Ishikawa (cell line): ENCODE results near the gene BRCA1.
A peak's percentile ranks its signal among the peaks of the same experiment; 100 is the strongest.

Experiments
- CEBPB ChIP-seq: IDR thresholded peaks from 2 replicates; pipeline ENCODE4 v1.6.1; 2012
- CREB1 ChIP-seq: IDR thresholded peaks from 2 replicates; pipeline ENCODE4 v1.6.1; 2012; ENCODE audit warnings: low read depth
- EGR1 ChIP-seq: IDR thresholded peaks from 2 replicates; pipeline ENCODE4 v1.6.1; 2012
- EP300 ChIP-seq: IDR thresholded peaks from 2 replicates; pipeline ENCODE4 v1.6.1; 2012; ENCODE audit warnings: borderline replicate concordance
- FOXM1 ChIP-seq: IDR thresholded peaks from 2 replicates; pipeline ENCODE4 v1.6.1; 2012; ENCODE audit warnings: low read depth, borderline replicate concordance
- NFIC ChIP-seq: IDR thresholded peaks from 2 replicates; pipeline ENCODE4 v1.6.1; 2012
- RAD21 ChIP-seq: IDR thresholded peaks from 2 replicates; pipeline ENCODE4 v1.6.1; 2012; ENCODE audit warnings: low read depth
- TAF1 ChIP-seq: IDR thresholded peaks from 2 replicates; pipeline ENCODE4 v1.6.1; 2012; ENCODE audit warnings: low read depth, mild to moderate bottlenecking
- TCF12 ChIP-seq: IDR thresholded peaks from 2 replicates; pipeline ENCODE4 v1.6.1; 2012; ENCODE audit warnings: low read depth
- TEAD4 ChIP-seq: IDR thresholded peaks from 2 replicates; pipeline ENCODE4 v1.6.1; 2012
- YY1 ChIP-seq: IDR thresholded peaks from 2 replicates; pipeline ENCODE4 v1.6.1; 2012; ENCODE audit warnings: low read depth
- ZBTB7A ChIP-seq: IDR thresholded peaks from 2 replicates; pipeline ENCODE4 v1.6.1; 2012; ENCODE audit warnings: low read depth
- TF ChIP-seq, protein P1 (sequence below): IDR thresholded peaks from 2 replicates; pipeline ENCODE4 v1.6.1; 2012; ENCODE audit warnings: low read depth, mild to moderate bottlenecking
- TF ChIP-seq, protein P2 (sequence below): IDR thresholded peaks from 2 replicates; pipeline ENCODE4 v1.6.1; 2012
- TF ChIP-seq, protein P3 (sequence below): IDR thresholded peaks from 2 replicates; pipeline ENCODE4 v1.6.1; 2012

BRCA1 gene

DNA sequence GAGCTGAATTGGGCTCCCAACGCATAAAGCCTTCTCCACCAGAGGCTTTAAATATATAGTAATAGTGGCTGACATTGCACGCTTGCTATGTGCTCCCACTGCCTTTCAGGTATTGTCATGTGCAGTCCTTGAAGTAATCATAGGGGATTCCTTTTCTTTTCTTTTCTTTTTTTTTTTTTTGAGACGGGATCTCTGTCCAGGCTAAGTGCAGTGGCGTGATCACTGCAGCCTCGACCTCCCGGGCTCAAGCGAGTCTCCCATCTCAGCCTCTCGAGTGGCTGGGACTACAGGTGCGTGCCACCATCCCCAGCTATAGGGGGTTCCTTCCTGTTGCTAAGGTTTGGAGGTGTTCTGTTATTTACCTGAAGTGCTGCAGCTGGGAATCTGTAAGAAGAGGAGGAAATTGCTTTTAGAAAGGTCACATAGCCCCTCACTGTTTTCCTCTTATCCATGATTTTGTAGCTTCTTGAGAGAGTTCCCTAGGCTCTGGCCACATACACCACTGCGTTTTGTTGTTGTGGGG is 126.1 kb downstream of the BRCA1 start:
- TF ChIP-seq TAF1 (no peak), TEAD4 (no peak), RAD21 (no peak), CREB1 (no peak), NFIC (no peak), EGR1 (no peak), FOXM1 (no peak), CEBPB (no peak), YY1 (no peak), EP300 (no peak), TCF12 (no peak), ZBTB7A (no peak)
- TF ChIP-seq, protein P1, sequence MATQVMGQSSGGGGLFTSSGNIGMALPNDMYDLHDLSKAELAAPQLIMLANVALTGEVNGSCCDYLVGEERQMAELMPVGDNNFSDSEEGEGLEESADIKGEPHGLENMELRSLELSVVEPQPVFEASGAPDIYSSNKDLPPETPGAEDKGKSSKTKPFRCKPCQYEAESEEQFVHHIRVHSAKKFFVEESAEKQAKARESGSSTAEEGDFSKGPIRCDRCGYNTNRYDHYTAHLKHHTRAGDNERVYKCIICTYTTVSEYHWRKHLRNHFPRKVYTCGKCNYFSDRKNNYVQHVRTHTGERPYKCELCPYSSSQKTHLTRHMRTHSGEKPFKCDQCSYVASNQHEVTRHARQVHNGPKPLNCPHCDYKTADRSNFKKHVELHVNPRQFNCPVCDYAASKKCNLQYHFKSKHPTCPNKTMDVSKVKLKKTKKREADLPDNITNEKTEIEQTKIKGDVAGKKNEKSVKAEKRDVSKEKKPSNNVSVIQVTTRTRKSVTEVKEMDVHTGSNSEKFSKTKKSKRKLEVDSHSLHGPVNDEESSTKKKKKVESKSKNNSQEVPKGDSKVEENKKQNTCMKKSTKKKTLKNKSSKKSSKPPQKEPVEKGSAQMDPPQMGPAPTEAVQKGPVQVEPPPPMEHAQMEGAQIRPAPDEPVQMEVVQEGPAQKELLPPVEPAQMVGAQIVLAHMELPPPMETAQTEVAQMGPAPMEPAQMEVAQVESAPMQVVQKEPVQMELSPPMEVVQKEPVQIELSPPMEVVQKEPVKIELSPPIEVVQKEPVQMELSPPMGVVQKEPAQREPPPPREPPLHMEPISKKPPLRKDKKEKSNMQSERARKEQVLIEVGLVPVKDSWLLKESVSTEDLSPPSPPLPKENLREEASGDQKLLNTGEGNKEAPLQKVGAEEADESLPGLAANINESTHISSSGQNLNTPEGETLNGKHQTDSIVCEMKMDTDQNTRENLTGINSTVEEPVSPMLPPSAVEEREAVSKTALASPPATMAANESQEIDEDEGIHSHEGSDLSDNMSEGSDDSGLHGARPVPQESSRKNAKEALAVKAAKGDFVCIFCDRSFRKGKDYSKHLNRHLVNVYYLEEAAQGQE = no peak
- TF ChIP-seq, protein P2, sequence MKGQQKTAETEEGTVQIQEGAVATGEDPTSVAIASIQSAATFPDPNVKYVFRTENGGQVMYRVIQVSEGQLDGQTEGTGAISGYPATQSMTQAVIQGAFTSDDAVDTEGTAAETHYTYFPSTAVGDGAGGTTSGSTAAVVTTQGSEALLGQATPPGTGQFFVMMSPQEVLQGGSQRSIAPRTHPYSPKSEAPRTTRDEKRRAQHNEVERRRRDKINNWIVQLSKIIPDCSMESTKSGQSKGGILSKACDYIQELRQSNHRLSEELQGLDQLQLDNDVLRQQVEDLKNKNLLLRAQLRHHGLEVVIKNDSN = no peak
- TF ChIP-seq, protein P3, sequence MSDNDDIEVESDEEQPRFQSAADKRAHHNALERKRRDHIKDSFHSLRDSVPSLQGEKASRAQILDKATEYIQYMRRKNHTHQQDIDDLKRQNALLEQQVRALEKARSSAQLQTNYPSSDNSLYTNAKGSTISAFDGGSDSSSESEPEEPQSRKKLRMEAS = no peak

DNA sequence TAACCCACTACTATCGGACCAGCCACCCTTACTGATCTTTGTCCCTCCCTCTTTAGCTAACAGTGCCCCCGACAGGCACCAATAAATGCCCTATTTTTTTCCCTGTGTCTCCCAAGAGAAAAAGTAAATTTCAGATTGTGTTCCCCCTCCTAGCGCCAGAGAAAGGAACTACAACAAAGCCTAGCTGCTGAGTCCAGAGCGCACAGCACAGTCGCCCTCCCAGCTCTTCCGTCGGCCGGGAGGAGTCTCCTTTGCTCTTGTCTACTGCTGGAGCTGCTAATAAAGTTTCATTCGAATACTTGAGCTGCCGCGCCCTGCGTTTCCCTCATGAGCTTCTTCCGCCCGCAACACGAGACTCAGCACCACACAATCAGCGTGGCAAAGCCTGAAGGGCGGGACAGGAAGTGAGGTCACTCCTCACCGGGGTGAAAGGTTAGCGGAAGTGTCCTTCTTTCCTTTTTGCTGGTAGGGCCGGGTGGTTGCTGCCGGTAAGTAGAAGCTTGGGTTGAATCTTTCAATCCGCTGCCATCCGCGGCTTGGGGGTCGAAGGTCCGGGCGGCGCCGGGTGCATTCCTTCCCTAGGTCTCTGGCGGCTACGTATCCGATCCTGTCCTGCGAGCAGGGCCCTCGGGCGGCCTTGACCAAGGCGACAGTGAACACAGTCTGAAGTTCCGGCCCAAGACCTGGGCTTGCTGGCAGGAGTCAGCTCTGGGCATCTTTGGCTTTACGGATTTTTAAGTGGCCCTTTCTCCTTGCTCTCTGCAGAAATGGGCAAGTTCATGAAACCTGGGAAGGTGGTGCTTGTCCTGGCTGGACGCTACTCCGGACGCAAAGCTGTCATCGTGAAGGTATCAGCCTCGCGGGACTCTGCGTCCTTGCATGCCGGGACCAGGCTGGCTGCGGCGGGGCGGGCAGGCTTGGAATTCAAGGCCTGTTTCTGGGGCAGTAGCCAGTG is 126.9 kb downstream of the BRCA1 start, which contains the start of gene RPL27:
Gene RPL27, plus strand, starts transcription at position 436 of the 955 bp plus-strand sequence. Its CDS starts 332 bp downstream, at position 768.
- TF ChIP-seq TAF1 (peak; percentile 99), NFIC (peak; percentile 26; the same call in 1 of the 2 replicates), YY1 (peak; percentile 69), EGR1 (peak; percentile 26; the same call in 1 of the 2 replicates), EP300 (peak; percentile 50; the same call in 1 of the 2 replicates), ZBTB7A (no peak), TCF12 (peak; percentile 88), FOXM1 (0 out of 2 replicates have a peak, but pooled peaks have one; percentile 66), TEAD4 (peak; percentile 91), CEBPB (peak; percentile 39; the same call in 1 of the 2 replicates), RAD21 (peak; percentile 64), CREB1 (peak; percentile 87)
- TF ChIP-seq, protein P3 = peak; percentile 93
- TF ChIP-seq, protein P1 = no peak
- TF ChIP-seq, protein P2 = peak; percentile 85

DNA sequence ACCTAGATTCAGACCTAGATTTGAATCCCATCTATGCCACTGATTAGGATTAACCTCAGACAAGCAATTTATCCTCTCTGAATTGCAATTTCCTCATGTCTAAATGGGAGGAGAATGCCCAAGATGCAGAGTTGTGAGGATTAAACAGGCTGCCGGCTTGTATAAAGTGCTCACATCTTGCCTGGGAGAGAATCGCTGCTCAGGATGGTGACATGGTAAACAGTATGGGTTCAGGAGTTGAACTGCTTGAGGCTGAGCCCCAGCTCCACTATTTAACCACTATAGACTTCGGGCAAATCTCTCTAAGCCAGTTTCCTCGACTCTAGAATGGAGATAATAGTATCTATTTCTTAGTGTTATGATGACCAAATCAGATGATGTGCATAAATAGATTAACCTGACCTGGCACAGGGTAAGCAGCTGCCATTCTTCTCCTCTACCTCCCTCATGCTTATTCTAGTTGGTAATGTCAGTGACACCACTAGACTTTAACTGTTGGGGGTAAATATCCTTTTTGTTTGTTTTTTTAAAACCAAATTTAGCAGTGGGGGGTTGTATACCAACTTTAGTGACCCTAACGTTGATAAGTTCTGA is 127.7 kb downstream of the BRCA1 start:
- TF ChIP-seq FOXM1 (no peak), TCF12 (no peak), TEAD4 (no peak), NFIC (no peak), RAD21 (no peak), CREB1 (no peak), CEBPB (no peak), YY1 (no peak), EP300 (no peak), EGR1 (no peak), TAF1 (no peak), ZBTB7A (no peak)
- TF ChIP-seq, protein P1 = no peak
- TF ChIP-seq, protein P2 = no peak
- TF ChIP-seq, protein P3 = no peak
